NCI-H2107 (cell line): ENCODE measurements around the gene PAEP.
"Not testable (repeated sequence)": the region's sequence is repeated elsewhere in the genome, so short reads cannot be mapped to it uniquely, and the experiment has no call there.

Experiments
- DNase-seq: peaks from one replicate; lab custom pipeline; 2025; lab: John Stamatoyannopoulos, UW

The PAEP gene

DNA sequence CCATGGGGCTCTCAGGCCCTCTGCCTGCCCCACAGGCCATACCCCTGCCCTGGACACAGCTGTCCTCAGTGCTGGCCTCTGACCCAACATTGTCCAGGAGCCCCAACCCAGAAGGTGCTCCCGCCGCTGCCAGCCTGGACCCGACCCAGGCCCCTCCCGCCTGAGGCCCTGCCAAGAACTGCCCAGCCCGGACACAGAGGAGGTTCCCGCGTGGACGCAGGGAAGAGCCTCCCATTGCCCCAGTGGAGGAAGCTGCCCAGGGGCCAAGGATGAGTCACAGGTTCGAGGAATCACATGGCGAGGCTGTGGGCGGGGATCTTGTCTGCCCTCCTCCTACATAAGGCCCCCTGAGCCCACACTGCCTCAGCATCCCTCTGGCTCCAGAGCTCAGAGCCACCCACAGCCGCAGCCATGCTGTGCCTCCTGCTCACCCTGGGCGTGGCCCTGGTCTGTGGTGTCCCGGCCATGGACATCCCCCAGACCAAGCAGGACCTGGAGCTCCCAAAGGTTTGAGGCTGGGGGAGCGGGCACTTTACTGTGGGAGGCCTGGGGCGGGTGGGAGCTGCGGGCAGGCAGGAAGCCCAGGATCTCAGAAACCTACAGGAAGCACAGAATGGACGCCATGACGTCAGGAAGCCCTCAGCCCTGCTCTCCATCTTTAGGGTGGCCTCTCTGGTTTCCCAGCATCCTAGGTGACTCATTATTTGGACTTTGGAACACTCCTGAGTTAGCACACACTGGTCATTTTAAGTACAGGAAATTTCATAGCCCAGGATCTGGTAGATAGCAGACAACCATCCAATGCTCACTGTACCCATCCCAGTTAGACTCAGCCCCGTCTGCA is at the start of gene PAEP:
Gene PAEP, plus strand, starts transcription at position 366 of the 844 bp plus-strand sequence.
- no peak for DNase-seq

DNA sequence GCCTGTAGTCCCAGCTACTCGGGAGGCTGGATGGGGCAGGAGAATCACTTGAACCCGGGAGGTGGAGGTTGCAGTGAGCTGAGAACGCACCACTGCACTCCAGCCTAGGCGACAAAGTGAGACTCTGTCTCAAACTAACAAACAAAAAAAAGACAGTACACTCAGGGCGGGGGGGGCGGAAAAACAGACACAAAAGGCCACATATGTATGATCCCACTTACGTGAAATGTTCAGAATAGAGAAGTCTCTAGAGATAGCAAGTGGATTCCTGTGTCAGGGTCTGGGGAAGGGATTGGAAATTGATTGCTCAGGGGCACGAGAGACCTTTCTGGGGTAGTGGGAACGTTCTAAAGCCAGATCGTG is 49.3 kb upstream of the PAEP start:
- no peak for DNase-seq

DNA sequence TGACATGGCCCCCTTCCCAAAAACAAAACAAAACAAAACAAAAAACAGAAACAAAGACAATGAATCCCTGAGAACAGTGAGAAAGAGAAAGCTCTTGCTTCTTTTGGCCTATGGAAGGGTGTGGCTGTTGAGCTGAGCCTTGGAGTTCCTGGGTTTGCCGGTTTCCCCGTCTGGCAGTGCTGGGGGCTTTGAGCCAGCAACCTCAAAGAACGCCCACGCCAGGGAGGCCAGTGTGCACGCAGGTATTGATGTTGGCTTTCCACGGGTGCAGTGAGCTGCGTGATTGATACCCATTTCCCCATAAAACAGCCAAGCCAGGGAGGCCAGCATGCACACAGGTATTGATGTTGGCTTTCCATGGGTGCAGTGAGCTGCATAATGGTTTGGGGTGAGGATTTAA is 48.7 kb upstream of the PAEP start:
- DNase-seq = no peak

DNA sequence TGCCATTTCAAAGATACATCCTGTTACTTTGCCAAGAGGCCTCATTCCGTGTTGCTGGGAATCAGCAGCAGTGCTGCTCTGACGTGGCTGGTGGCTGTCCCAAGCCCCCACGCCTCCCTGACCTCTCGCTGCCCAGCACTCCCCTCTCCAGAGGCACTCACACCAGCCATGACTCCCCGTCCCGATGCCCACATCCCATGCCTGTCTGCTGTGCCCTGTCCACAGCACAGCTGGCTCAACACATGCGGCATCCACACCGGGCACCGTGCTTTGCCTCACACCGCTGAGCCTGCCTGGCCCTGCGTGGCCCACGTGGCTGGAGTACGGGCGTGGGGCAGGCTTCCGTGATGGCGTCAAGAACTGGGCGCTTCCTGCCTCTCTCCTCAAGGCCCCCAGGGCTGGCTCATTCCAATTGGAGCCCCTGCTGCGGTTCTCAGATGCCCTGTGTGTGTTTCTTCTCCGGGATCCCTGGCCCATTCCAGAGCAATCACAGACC is 48.2 kb upstream of the PAEP start:
- no peak for DNase-seq

DNA sequence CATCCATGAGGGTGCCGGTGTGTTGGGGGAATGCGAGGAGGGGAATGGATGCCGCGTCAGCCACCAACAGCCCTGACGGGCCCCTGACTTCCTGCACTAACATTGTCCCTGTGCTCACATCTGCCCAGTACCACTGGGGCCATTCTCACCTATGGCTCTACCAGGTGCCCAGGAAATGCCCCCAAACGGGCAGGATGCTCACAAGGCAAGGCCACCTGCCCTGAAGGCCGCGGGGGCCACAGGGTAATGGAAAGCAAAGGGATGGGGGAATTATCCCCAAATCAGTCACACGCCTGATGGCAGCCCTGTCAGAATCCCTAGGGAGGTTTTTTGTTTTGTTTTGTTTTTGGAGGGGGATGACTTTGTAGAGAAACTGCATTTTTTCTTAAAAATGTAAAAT is 47.6 kb upstream of the PAEP start:
- not testable (repeated sequence) for DNase-seq

DNA sequence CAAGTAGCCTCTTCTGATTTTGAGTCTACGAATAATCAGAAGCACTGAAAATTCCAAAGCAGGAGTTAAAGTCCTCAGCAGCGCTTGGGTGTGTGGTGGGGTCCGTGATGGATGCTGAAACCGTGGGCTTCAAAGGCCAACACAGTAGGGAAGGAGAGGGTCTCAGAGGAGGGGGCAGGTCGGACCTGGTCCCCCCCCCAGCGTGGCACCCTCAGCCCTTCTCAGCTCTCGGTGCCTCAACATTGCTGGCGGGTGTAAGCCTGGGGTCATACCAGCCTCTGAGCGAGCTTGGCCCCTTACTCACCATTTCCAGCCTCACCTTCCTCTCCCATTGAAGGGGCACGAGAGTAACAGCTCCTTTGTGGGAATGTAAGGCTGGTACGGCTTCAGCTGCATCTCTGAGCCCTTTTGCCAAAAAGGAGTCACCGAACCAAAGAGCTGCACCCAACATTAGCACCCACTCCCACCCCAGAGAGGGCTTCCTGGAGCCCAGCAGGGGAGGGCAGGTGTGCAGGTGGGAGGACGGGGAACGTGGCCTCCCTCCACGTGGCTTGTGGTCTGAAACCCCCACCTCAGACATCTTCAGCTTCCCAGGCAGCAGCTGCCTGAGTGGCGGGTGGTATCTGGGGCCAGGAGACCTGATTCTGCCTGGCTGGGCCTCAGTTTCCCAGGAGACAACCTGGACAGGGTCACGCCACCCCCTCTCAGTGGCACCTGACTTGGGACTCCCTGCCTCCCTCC is 47.0 kb upstream of the PAEP start:
- no peak for DNase-seq

DNA sequence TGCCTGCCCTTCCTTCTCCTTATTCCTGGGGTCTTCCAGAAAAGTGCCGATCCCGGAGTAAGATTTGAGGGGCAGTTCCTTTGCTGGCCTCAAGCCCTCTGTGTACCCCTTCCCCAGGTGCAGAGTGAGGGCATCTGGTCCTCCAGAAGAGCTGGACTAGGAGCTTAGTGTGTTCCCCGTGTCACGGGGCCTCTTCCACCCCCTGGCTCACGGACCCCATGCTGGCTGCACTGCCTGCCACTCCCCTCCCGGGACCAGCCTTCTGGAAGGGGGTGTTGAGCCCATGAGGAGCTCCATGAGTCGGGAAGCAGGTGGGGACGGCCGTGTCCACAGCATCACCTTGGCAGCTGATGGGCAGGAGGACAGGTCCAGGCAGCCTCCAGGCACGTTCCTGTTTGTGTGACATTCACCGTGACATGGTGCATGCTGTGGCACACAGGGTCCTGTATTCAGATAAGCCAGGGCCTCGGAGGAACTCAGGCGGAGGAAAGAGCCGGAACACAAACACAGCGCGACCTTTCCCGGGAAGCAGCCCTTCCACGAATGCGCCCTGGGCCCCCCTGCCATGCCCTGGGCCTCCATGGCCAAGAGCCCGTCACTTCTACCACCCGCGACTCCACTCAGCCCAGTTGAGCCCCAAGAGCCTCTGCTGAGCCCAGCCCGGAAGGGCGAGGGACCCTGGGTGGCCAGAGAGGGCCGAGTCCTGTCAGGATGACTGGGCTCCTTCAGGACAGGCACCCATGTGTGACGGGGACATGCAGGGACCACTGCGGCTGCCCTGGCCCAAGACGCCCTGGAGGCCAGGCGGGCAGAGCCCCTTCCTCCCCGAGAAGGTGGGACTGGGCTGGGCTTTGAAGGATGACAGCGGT is 46.2 kb upstream of the PAEP start:
- DNase-seq = no peak

DNA sequence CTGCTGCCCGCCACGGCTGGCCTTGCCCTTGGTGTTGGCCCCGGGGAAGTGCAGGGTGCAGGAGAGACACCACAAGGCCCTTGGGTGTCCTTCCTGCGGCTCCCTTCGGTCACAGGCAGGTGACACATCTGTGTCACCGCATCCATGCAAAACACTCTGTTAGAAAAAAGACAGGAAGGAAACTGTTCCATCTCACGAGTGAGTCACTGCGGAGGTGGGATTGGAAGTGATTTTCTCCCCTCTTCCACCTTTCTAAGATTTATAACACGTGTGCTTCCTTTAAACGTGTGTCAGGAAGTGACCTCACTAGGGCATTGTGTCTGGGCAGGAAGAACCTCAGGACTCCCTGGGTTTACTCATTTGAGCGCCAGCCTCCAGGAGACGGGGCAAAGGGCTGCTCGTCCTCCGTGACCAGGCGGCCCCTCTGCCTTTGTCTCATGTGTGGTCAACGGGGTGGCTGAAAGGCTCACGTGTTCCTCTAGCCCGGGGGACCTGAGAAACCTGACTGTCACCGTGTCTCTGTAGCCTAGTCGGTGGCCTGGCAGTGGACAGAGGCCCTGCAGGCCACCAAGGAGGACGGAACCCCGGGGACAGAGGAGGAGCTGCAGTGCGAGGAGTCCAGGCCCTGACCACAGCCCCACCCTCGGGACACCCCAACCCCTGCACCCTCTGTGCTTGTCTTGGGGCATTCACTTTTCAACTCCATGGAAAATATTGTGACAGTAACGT is 45.3 kb upstream of the PAEP start:
- no peak for DNase-seq

DNA sequence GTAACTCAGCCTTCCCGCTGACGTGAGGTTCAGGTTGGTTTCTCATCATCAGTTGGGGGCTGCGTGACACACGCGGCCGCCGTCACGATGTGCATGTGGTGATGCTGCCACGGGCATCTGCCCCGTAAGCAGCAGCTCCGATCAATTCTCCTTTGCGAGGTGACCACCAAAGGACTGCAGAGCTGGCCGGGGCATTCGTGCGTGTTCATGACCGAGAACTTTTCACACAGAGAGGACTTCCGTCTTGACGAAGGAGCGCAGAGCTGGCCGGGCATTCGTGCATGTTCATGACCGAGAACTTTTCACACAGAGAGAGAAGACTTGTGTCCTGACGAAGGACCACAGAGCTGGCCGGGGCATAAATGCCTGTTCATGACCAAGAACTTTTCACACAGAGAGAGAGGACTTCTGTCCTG is 44.1 kb upstream of the PAEP start:
- DNase-seq = no peak

DNA sequence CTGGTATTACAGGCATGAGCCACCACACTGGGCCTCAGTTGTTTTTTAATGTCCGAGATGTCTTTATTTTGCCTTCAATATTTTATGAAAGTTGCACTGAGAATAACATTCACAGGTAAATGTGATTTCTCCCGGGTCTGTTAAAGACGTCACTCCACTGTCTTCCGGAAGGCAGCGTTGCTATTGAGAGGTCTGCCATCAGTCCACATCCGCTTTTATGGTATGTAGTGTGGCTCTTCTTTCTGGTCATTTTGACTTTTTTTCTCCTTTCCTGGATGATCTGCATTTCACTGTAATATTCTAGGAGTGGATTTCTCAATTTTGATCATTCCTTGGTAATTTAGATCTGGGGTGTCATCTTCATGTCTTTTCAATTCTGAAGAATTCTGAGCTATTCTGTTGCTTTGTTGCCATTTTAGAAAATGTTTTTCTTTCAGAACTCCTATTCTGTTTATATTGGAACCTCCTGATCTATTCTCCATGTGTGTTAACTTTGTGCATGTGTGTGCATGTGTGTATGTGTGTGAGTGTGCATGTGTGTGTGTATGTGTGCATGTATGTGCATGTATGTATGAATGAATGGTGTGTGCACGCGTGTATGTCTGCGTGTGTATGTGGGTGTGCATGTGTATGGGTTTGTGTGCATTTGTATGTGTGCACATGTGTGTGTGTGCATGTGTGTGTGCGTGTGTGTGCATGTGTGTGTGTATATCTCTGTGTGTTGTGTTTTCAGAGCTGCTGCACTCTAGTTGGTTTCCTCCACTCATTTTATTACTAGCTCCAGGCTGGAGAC is 42.2 kb upstream of the PAEP start:
- no peak for DNase-seq

DNA sequence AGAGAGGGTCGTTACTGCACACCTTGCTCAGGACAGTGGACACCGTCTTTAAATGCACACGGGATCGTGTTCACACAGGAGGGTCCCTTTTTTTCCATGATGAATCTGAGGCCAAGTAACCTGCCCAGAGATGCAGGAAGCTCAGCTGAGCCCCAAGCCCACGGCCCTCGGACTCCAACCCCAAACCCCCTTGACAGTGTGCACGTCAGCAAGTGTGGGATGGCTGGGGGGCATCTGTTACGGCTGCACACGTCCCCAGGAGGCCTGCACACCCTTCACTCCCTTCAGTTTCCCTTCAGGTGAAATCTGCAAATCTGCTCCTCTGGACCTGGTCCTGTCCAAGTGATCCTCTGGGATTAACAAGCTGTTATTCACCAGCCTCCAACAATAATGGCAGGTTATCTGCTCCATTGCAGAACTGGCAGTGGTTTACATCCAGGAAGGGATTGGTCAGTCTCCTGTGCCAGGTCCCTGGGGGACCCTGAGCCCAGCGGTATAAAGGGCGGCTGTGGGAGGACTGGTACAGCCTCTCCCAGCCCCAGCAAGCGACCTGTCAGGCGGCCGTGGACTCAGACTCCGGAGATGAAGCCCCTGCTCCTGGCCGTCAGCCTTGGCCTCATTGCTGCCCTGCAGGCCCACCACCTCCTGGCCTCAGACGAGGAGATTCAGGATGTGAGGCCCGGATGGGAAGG is 40.5 kb upstream of the PAEP start, which contains the start of gene LCN1:
Gene LCN1, plus strand, starts transcription at position 525 of the 692 bp plus-strand sequence. Its CDS starts 58 bp downstream, at position 583.
- DNase-seq = no peak

DNA sequence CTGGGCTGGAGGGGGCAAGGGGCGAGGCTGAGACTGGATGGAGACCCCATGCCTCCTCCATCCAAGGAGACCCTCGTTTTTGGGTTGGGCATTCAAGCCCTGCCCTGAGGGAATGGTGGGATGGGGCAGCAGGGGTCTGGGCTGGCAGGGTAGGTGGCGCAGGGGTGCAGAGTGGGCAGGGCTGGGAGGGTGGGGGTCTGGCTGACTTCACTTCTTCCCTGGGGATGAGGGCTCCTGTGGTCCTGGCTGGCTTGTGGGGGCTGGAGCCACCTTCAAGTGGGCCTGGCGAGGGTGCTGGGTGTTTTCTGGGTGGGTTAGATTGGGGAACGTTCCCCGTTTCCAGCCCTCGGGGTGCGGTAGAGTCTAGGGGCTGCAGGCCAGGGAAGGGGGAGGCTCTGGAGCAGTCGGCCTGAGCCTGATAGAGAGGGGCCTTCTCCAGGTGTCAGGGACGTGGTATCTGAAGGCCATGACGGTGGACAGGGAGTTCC is 39.9 kb upstream of the PAEP start:
- no peak for DNase-seq

DNA sequence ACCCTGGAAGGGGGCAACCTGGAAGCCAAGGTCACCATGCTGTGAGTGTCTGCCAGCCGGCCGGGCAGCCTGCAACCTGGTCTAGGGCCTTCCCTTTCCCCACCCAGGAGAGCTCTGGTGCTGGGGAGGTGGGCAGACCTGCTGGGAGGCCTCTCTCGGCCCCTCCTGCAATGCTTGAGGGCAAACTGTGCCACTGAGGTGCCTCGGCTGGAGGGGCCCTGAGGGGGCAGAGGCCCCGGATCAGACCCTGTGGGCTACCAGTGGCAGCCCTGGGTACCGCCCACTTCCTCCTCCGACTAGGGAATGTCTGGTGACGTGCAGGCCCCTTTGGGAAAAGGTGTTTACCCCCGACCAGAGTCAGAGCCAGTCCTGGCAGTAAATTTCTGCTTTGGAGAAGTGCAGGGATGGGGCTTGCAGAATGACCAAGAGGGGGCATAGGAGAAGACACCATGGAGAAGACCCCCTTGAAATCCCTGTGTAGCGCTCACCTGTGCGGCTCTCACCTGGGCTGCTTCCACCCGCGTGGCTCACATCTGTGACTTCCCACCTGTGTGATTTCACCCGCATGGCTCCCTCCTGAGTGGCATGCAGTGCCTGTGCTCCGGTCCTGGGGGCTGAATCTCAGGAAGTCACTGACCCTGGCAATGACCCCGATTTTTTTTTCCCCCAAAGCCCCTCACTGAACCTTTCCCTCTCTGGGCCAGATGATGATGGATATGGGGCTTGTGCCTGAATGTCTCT is 39.2 kb upstream of the PAEP start:
- DNase-seq = no peak

DNA sequence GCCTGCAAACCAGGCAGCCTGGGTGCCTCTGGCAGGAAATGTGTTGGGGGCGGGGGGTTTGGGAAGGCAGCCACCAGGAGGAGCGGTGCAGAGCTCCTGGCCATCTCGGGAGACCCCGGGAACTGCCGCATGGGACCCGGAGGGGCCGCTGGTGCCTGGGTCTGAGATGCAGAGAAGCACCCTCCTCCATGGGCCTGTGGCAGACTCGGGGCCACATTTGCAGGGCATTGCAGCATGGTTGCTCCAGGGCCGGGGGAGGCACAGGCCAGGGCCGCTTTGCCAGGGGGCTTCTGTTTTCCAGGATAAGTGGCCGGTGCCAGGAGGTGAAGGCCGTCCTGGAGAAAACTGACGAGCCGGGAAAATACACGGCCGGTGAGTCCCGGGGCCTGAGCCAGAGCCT is 38.6 kb upstream of the PAEP start:
- DNase-seq = no peak

DNA sequence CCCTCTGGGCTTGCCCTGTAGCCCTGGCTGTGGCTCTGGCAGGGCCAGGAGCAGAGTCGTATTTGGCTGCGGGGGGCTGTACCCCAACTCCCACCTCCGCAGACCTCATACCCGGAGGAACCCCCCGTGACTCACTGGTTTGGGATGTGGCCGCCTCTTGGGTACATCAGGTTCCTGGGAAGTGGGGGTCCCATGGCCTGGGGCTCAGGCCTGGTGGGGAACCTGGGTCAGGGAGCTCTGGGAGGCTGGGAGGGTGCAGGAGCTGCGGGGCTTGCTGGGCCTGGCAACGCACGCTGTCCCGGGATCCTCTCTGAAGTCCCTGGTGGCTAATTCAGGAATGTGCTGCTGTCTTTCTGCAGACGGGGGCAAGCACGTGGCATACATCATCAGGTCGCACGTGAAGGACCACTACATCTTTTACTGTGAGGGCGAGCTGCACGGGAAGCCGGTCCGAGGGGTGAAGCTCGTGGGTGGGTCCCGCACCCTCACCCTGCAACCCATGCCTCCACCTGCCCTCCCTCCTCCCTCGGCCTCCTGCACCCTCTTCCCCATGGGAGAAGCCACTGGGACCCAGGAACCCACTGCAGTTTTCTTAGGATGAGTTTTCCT is 37.9 kb upstream of the PAEP start:
- DNase-seq = no peak

DNA sequence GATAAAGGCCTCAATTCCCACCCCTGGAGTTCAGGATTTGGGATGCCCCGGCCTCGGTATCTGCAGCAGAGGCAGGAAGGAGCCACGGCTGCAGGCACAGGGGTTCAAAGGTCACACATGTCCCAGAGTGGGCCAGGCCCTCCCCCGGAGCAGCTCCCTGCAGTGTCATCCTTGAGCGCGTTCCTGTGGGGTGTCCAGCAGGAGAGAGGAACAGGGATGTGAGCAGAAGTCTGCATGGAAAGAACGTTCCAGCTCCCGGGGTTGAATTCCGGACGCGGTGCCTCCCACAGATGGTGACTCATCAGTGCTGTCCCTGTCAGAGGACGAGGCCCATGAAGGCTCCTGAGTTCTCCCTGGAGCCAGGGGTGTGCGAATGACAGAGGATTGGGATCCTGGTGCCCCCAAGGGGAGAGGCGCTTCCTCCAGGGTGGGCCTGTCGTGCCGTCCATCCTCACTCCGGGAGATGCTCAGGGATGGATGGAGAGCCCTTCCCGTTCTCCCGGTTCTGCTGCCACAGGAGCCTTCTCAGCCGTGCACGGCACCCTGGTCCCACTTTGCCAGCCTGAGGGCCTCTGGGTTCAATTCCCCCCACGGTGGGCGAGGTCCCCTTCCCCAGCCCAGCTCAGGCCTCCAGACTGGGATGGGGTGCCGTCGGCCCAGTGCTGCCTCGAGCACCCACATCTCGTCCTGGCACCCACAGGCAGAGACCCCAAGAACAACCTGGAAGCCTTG is 37.3 kb upstream of the PAEP start:
- no peak for DNase-seq

DNA sequence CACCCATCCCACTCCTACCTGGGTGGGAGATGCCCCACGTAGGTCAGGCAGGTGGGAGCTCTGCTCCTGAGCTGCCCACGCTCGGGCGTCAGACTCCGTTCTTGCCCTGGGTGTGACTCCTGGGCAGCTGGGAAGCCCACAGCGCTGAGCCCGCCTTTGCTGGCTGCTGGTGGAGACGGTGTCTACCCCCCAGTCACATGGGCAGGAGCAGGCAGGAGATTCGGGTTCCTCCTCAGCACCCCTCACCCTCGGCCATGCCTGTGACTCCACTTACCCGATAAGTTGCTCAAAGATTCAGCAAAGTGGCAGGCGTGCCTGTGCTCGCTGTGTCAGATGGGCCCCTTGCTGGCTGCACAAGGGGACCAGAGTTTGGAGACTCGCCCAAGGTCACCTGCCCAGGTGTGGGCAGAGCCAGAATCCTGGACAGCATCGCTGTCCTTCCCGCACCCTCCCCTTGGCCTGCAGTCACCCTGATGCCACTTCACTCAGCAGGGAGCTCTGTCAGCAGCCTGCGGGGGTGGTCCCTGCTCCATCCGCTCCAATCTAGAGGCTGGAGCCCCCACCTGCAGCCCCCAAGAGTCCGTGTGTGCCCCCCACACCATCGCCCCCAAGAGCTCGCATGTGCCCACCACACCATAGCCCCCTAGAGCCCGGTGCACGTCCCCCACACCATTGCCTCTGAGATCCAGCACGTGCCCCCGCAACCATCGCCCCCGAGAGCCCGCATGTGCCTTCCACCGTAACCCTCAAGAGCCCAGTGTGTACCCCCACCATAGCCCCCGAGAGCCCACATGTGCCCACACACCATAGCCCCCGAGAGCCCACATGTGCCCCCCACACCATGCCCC is 36.1 kb upstream of the PAEP start:
- no peak for DNase-seq
